ENCODE measurements around the gene DPEP3.
A peak's percentile ranks its signal among the peaks of the same experiment; 100 is the strongest.

The DPEP3 gene

GRCh38 chr16:67928561-67929364 is 51.5 kb downstream of the DPEP3 start:
- Mint-ChIP-seq H3K36me3 (ENCODE audit: low read depth) (peaks cover 11% of the 10 kb centered on the region), H3K9me3 (no peaks in the 10 kb centered on the region), H3K4me1 (peaks cover 17% of the 10 kb centered on the region), H3K4me3 (no peak overlapping the region), H3K27me3 (ENCODE audit: low read depth, poor library complexity) (peaks cover 6% of the 10 kb centered on the region), H3K27ac (no peak overlapping the region)
- peak; percentile 71 for TF ChIP-seq CTCF (IDR thresholded peaks at IDR 0.05)
- peak; percentile 78 for DNase-seq

- no peak for TF ChIP-seq CTCF (IDR thresholded peaks at IDR 0.05)
- peaks cover 11% of the 10 kb centered on the region for H3K36me3 Mint-ChIP-seq (ENCODE audit: low read depth)
- H3K4me1 Mint-ChIP-seq = peaks cover 15% of the 10 kb centered on the region
- no peak for DNase-seq
- H3K9me3 Mint-ChIP-seq = no peaks in the 10 kb centered on the region
- H3K27ac Mint-ChIP-seq = no peak overlapping the region
- H3K27me3 Mint-ChIP-seq (ENCODE audit: low read depth, poor library complexity) = peaks cover 4% of the 10 kb centered on the region
- no peak overlapping the region for H3K4me3 Mint-ChIP-seq
These were observed 52.2 kb downstream of the DPEP3 start for GRCh38 chr16:67928147-67928546.

- Mint-ChIP-seq H3K27me3 (ENCODE audit: low read depth, poor library complexity) (peaks cover 4% of the 10 kb centered on the region), H3K27ac (peak overlapping the region; percentile 71), H3K4me3 (no peak overlapping the region), H3K9me3 (no peaks in the 10 kb centered on the region), H3K4me1 (peaks cover 15% of the 10 kb centered on the region), H3K36me3 (ENCODE audit: low read depth) (peaks cover 8% of the 10 kb centered on the region)
- no peak for TF ChIP-seq CTCF (IDR thresholded peaks at IDR 0.05)
- DNase-seq = no peak
These were observed 53.0 kb downstream of the DPEP3 start for GRCh38 chr16:67927131-67927941.

GRCh38 chr16:67926181-67926750 is 54.0 kb downstream of the DPEP3 start:
- H3K36me3 Mint-ChIP-seq (ENCODE audit: low read depth) = peaks cover 11% of the 10 kb centered on the region
- no peaks in the 10 kb centered on the region for H3K9me3 Mint-ChIP-seq
- H3K27ac Mint-ChIP-seq = peak overlapping the region; percentile 71
- no peak overlapping the region for H3K4me3 Mint-ChIP-seq
- DNase-seq = no peak
- TF ChIP-seq CTCF (IDR thresholded peaks at IDR 0.05) = no peak
- H3K27me3 Mint-ChIP-seq (ENCODE audit: low read depth, poor library complexity) = peaks cover under 1% of the 10 kb centered on the region
- H3K4me1 Mint-ChIP-seq = peaks cover 15% of the 10 kb centered on the region

Data from nephron progenitor cell (in vitro differentiated cells).